GM19043 (cell line): Measurements from ENCODE around the gene PKN1.
A peak's percentile ranks its signal among the peaks of the same experiment; 100 is the strongest.

ENCODE experiments used
- ATAC-seq: cut with Tn5 transposase; IDR thresholded peaks from one replicate; pipeline ENCODE4 v1.9.1; 2021; ENCODE audit warnings: low read depth; ENCODE audit not compliant: unreplicated experiment

PKN1 gene

GRCh38 chr19:14425696-14426138 is 7.4 kb upstream of the PKN1 start:
- no peak for ATAC-seq

GRCh38 chr19:14427461-14427860 is 5.6 kb upstream of the PKN1 start:
- no peak for ATAC-seq

GRCh38 chr19:14428882-14429416 is 4.2 kb upstream of the PKN1 start:
- no peak for ATAC-seq

- ATAC-seq: no peak
Measured at GRCh38 chr19:14430712-14431111, 2.4 kb upstream of the PKN1 start.

GRCh38 chr19:14433554-14434501 is 722 bp downstream of the PKN1 start:
- no peak for ATAC-seq

GRCh38 chr19:14434543-14435319 is 1.6 kb downstream of the PKN1 start:
- ATAC-seq: no peak

- ATAC-seq: no peak
Measured at GRCh38 chr19:14435320-14436050, 2.4 kb downstream of the PKN1 start.

GRCh38 chr19:14437578-14438140 is 4.6 kb downstream of the PKN1 start:
- no peak for ATAC-seq

- ATAC-seq: no peak
Measured at GRCh38 chr19:14439014-14439413, 5.9 kb downstream of the PKN1 start.

- ATAC-seq: peak; percentile 77
Measured at GRCh38 chr19:14440049-14440448, 6.9 kb downstream of the PKN1 start.

- no peak for ATAC-seq
Measured at GRCh38 chr19:14441041-14441938, 8.2 kb downstream of the PKN1 start.

GRCh38 chr19:14442891-14443631 is 10.0 kb downstream of the PKN1 start:
- no peak for ATAC-seq

GRCh38 chr19:14443632-14444216 is 10.6 kb downstream of the PKN1 start:
- no peak for ATAC-seq

- ATAC-seq: no peak
Measured at GRCh38 chr19:14446336-14447036, 13.4 kb downstream of the PKN1 start.

GRCh38 chr19:14449321-14449720 is 16.2 kb downstream of the PKN1 start:
- ATAC-seq: no peak

- no peak for ATAC-seq
Measured at GRCh38 chr19:14450168-14450874, 17.2 kb downstream of the PKN1 start.

- no peak for ATAC-seq
Measured at GRCh38 chr19:14450876-14451275, 17.8 kb downstream of the PKN1 start.
